H1 (cell line): ENCODE data around the gene FBP1. TPM values are rescaled to one million over a fixed set of nuclear protein-coding genes. Genes with fewer than 3 reads are reported as not detected.

ENCODE experiments used
- BACH1 ChIP-seq: IDR thresholded peaks from 2 replicates; pipeline ENCODE4 v1.6.1; 2012; ENCODE audit warnings: low read length, improper control_type of control experiment
- BCL11A ChIP-seq, 2 experiments: IDR thresholded peaks; one replicate each; pipeline ENCODE4 v1.6.1; 2011; ENCODE audit warnings: low read depth in 2 of 2, low read length in 2 of 2, mild to moderate bottlenecking in 2 of 2
- CBX8 ChIP-seq: fragments of 300-800, 300-1000 bp; sonication (generic); IDR thresholded peaks from 2 replicates; pipeline ENCODE4 v1.7.1; 2016; ENCODE audit warnings: low read depth, low read length, borderline replicate concordance
- CHD2 ChIP-seq: IDR thresholded peaks from 2 replicates; pipeline ENCODE4 v1.6.1; 2012; ENCODE audit warnings: low read length, improper control_type of control experiment
- CREB1 ChIP-seq: IDR thresholded peaks from 2 replicates; pipeline ENCODE4 v1.6.1; 2012; ENCODE audit warnings: inconsistent platforms
- CTBP2 ChIP-seq: IDR thresholded peaks from 2 replicates; pipeline ENCODE4 v1.7.0; 2011; ENCODE audit warnings: borderline replicate concordance, mild to moderate bottlenecking, moderate library complexity, mixed read lengths, low read length; ENCODE audit not compliant: insufficient read depth, insufficient read length
- EP300 ChIP-seq, 2 experiments: IDR thresholded peaks; 1 replicate in 1 of 2; 2 replicates in 1 of 2; pipeline ENCODE4 v1.6.1; 2011 to 2012; ENCODE audit warnings: low read depth in 2 of 2, low read length in 2 of 2, mild to moderate bottlenecking in 2 of 2, borderline replicate concordance in 1 of 2, inconsistent platforms in 1 of 2, moderate library complexity in 1 of 2
- GABPA ChIP-seq: IDR thresholded peaks from 2 replicates; pipeline ENCODE4 v1.6.1; 2011; ENCODE audit warnings: mild to moderate bottlenecking, low read length, moderate library complexity, borderline replicate concordance; ENCODE audit not compliant: insufficient read depth
- HDAC2 ChIP-seq, 2 experiments: fragments of 300-600 bp in 1 of 2; sonication (generic) in 1 of 2; IDR thresholded peaks; 2 replicates each; pipeline ENCODE4 v1.6.1; 2011 to 2012; ENCODE audit warnings: low read depth in 2 of 2, low read length in 2 of 2, mild to moderate bottlenecking in 2 of 2, moderate library complexity in 2 of 2, borderline replicate concordance in 1 of 2, inconsistent platforms in 1 of 2
- HDAC6 ChIP-seq: IDR thresholded peaks from one replicate; pipeline ENCODE4 v1.7.1; 2012; ENCODE audit warnings: low read depth, mild to moderate bottlenecking, inconsistent platforms, low read length, moderate library complexity
- POLR2A ChIP-seq, 2 experiments: IDR thresholded peaks; 1 replicate in 1 of 2; 2 replicates in 1 of 2; pipeline ENCODE4 v1.6.1; 2011; ENCODE audit warnings: low read depth in 2 of 2, low read length in 2 of 2, mild to moderate bottlenecking in 2 of 2; ENCODE audit errors: control extremely low read depth in 1 of 2
- RNF2 ChIP-seq: fragments of 200-900, 300-1000 bp; sonication (generic); IDR thresholded peaks from 2 replicates; pipeline ENCODE4 v1.7.1; 2016; ENCODE audit warnings: borderline replicate concordance, low read depth, mild to moderate bottlenecking, antibody characterized with exemption, low read length; ENCODE audit not compliant: poor library complexity, severe bottlenecking; ENCODE audit errors: missing control alignments
- SP1 ChIP-seq: IDR thresholded peaks from 2 replicates; pipeline ENCODE4 v1.6.1; 2011; ENCODE audit warnings: low read depth, low read length
- SP2 ChIP-seq: IDR thresholded peaks from 2 replicates; pipeline ENCODE4 v1.6.1; 2012; ENCODE audit warnings: mild to moderate bottlenecking, low read length, inconsistent platforms
- SP4 ChIP-seq: IDR thresholded peaks from 2 replicates; pipeline ENCODE4 v1.6.1; 2012; ENCODE audit warnings: low read length, inconsistent platforms
- SRF ChIP-seq: IDR thresholded peaks from 2 replicates; pipeline ENCODE4 v1.6.1; 2011; ENCODE audit warnings: mild to moderate bottlenecking, low read depth, low read length, moderate library complexity
- TAF1 ChIP-seq: IDR thresholded peaks from 2 replicates; pipeline ENCODE4 v1.6.1; 2011; ENCODE audit warnings: mild to moderate bottlenecking, low read depth, low read length
- TBP ChIP-seq: IDR thresholded peaks from 2 replicates; pipeline ENCODE4 v1.6.1; 2011; ENCODE audit warnings: low read depth, low read length, improper control_type of control experiment
- TCF12 ChIP-seq: IDR thresholded peaks from 2 replicates; pipeline ENCODE4 v1.6.1; 2011; ENCODE audit warnings: low read depth, mild to moderate bottlenecking, low read length
- TEAD4 ChIP-seq: IDR thresholded peaks from 2 replicates; pipeline ENCODE4 v1.6.1; 2012; ENCODE audit warnings: low read depth, low read length, inconsistent platforms, mixed read lengths
- polyA plus RNA-seq, 7 experiments: library from polyadenylated mRNA; depleted of rRNA in 3 of 7; stranded (reverse) in 5 of 7; unstranded in 2 of 7; fragments of >200 nt in 5 of 7; fragments of 200-250 nt in 2 of 7; gene quantifications; 1 replicate in 5 of 7; 2 replicates in 1 of 7; 4 replicates in 1 of 7; pipeline versions ENCODE4 v1.2.1 to v1.2.3, GENCODE V29; 2011 to 2013; ENCODE audit warnings: missing spikeins in 2 of 7, mixed read lengths in 2 of 7
- total RNA-seq: library from RNA; stranded (reverse); fragmentation: NEBNext Ultra II Directional; extraction: Animal tissue kit (Norgen Biotek cat#: 25700); gene quantifications from 2 replicates; pipeline ENCODE4 v1.2.1, GENCODE V29; 2021
- TF ChIP-seq, protein P1 (sequence below): IDR thresholded peaks from 2 replicates; pipeline ENCODE4 v1.6.1; 2012; ENCODE audit warnings: inconsistent platforms
- TF ChIP-seq, protein P2 (sequence below): IDR thresholded peaks from 2 replicates; pipeline ENCODE4 v1.6.1; 2012; ENCODE audit warnings: low read length, inconsistent platforms

Gene FBP1
- total and polyA plus RNA-seq, 2 of the 8 experiments (the other 6 are each of a cell fraction or from before 2014, with no cell fraction given): 1.0 to 4.1 TPM

GRCh38 chr9:94639061-94639998, at the start of gene FBP1 (continued):
- TF ChIP-seq HDAC2 (IDR thresholded peaks at IDR 0.05; ENCODE audit: borderline replicate concordance in 1 of 2, low read depth in 2 of 2, low read length in 2 of 2): no peak
- no peak for TF ChIP-seq CBX8
- TF ChIP-seq HDAC6: no peak
- no peak for TF ChIP-seq TAF1
- TF ChIP-seq TCF12: 0 out of 2 replicates have a peak, but pooled peaks have one; percentile 61
- TF ChIP-seq SP4: no peak
- no peak for TF ChIP-seq RNF2
- TF ChIP-seq, protein P1, sequence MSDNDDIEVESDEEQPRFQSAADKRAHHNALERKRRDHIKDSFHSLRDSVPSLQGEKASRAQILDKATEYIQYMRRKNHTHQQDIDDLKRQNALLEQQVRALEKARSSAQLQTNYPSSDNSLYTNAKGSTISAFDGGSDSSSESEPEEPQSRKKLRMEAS: peak; percentile 43; the same call in 1 of the 2 replicates
- no peak for TF ChIP-seq BACH1
- no peak for TF ChIP-seq SP2
- no peak for TF ChIP-seq SRF
- TF ChIP-seq POLR2A (IDR thresholded peaks at IDR 0.05; ENCODE audit: control extremely low read depth in 1 of 2, low read depth in 2 of 2, low read length in 2 of 2): no peak
- no peak for TF ChIP-seq CHD2
- TF ChIP-seq TEAD4: no peak
- no peak; the same call in 1 of the 2 replicates for TF ChIP-seq GABPA
- TF ChIP-seq BCL11A (IDR thresholded peaks at IDR 0.05; ENCODE audit: low read depth in 2 of 2, low read length in 2 of 2): no peak
- no peak for TF ChIP-seq EP300 (IDR thresholded peaks at IDR 0.05; ENCODE audit: borderline replicate concordance in 1 of 2, low read depth in 2 of 2, low read length in 2 of 2)
- TF ChIP-seq, protein P2, sequence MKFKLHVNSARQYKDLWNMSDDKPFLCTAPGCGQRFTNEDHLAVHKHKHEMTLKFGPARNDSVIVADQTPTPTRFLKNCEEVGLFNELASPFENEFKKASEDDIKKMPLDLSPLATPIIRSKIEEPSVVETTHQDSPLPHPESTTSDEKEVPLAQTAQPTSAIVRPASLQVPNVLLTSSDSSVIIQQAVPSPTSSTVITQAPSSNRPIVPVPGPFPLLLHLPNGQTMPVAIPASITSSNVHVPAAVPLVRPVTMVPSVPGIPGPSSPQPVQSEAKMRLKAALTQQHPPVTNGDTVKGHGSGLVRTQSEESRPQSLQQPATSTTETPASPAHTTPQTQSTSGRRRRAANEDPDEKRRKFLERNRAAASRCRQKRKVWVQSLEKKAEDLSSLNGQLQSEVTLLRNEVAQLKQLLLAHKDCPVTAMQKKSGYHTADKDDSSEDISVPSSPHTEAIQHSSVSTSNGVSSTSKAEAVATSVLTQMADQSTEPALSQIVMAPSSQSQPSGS: no peak
- peak; percentile 20; the same call in 1 of the 2 replicates for TF ChIP-seq TBP
- peak; percentile 39; the same call in 1 of the 2 replicates for TF ChIP-seq CREB1
- no peak for TF ChIP-seq CTBP2
- no peak for TF ChIP-seq SP1
